Measurements from ENCODE around the gene CERS4. TPM values are rescaled to one million over a fixed set of nuclear protein-coding genes. Genes with fewer than 3 reads are reported as not detected.
A peak's percentile ranks its signal among the peaks of the same experiment; 100 is the strongest.

CERS4 gene
- total and polyA plus RNA-seq, 10 of the 15 experiments (the other 5 are each of a cell fraction or from before 2014, with no cell fraction given) = 0.34 to 62.1 (median 20.7) TPM

- H3K79me2 ChIP-seq (ENCODE audit: control insufficient read depth, insufficient read depth, low read length) = no peaks in the 10 kb centered on the region
- H3K4me2 ChIP-seq (ENCODE audit: control insufficient read depth, insufficient read depth) = no peak overlapping the region
- no peaks in the 10 kb centered on the region for H3K27me3 ChIP-seq (replicated peaks in 1 of 2; ENCODE audit: control insufficient read depth in 2 of 2, insufficient read depth in 2 of 2, low read length in 1 of 2)
- no peak for ATAC-seq
- ChIA-PET POLR2A (no interaction called here), CTCF (interaction anchor here (3.8 kb wide), 1 partner anchor 92 kb away, joined by 42 read pairs; no protein-coding TSS in a partner anchor), SMC1A (ENCODE audit: uncharacterized antibody, unreplicated experiment) (interaction anchor here (0.9 to 2.7 kb wide), 3 partner anchors 26 to 92 kb away, joined by 3 to 17 read pairs (median 9); no protein-coding TSS in a partner anchor), RAD21 (ENCODE audit: unreplicated experiment) (interaction anchor here (1.2 kb wide), 1 partner anchor 306 kb away, joined by 5 read pairs; no protein-coding TSS in a partner anchor)
- in situ Hi-C loops (cut with MboI) = loop anchor here (5.0 to 10.0 kb wide), 3 partner anchors 93 to 306 kb away; partner anchors contain the start of gene TIMM44
- 83% methylated on average over 7 of the region's 7 CpGs for WGBS (ENCODE audit: insufficient coverage, insufficient replicate concordance, low lambda C conversion rate, missing lambda C conversion rate)
- no peak for FAIRE-seq
- H2AFZ ChIP-seq (ENCODE audit: control insufficient read depth, low read depth, low read length) = no peak overlapping the region
- H4K20me1 ChIP-seq (ENCODE audit: control insufficient read depth, insufficient read depth) = no peaks in the 10 kb centered on the region
- H3K9ac ChIP-seq (ENCODE audit: control insufficient read depth, insufficient read depth, low read length) = no peak overlapping the region
- H3K27ac ChIP-seq (ENCODE audit: control insufficient read depth, insufficient read depth) = no peak overlapping the region
- H3K4me3 ChIP-seq = no peak overlapping the region
- no peaks in the 10 kb centered on the region for H3K9me3 ChIP-seq (replicated peaks; ENCODE audit: control insufficient read depth, insufficient read depth, low read length)
- BruUV-seq (replicated peaks) = no TSS peak
- TF ChIP-seq SMARCA5 (IDR thresholded peaks at IDR 0.05) (0 out of 2 replicates have a peak, but pooled peaks have one; percentile 46), POU2F2 (IDR thresholded peaks at IDR 0.05; ENCODE audit: borderline replicate concordance, low read depth, low read length) (no peak)
- peaks cover 0 to 5% of the 10 kb centered on the region in 2 experiments; a peak in 3 of 4 replicates for H3K36me3 ChIP-seq (ENCODE audit: control insufficient read depth in 2 of 2, insufficient read depth in 2 of 2, low read length in 1 of 2)
- no peaks in the 10 kb centered on the region for H3K4me1 ChIP-seq (ENCODE audit: control insufficient read depth, insufficient read depth, low read length)
- no peak for DNase-seq (ENCODE audit: low read depth, low spot score)
- intact Hi-C loops (cut with micrococcal nuclease; ENCODE audit: unreplicated experiment) = loop anchor here (5.0 kb wide), 1 partner anchor 233 kb away; no protein-coding TSS in a partner anchor
Measured at GRCh38 chr19:8250596-8250995, 41.4 kb downstream of the CERS4 start.

- H3K9me3 ChIP-seq (replicated peaks; ENCODE audit: control insufficient read depth, insufficient read depth, low read length) = no peaks in the 10 kb centered on the region
- no peak overlapping the region for H3K4me3 ChIP-seq
- RAD21 ChIA-PET (ENCODE audit: unreplicated experiment) = interaction anchor here (1.2 to 1.8 kb wide), 2 partner anchors 92 to 307 kb away, joined by 5 to 9 read pairs; no protein-coding TSS in a partner anchor
- H3K4me2 ChIP-seq (ENCODE audit: control insufficient read depth, insufficient read depth) = no peak overlapping the region
- FAIRE-seq (no peak), DNase-seq (ENCODE audit: low read depth, low spot score) (no peak), ATAC-seq (no peak)
- BruUV-seq (replicated peaks) = no TSS peak
- H3K79me2 ChIP-seq (ENCODE audit: control insufficient read depth, insufficient read depth, low read length) = no peaks in the 10 kb centered on the region
- H2AFZ ChIP-seq (ENCODE audit: control insufficient read depth, low read depth, low read length) = no peak overlapping the region
- CTCF ChIA-PET = interaction anchor here (0.8 to 3.8 kb wide), 2 partner anchors 93 to 382 kb away, joined by 3 to 42 read pairs; no protein-coding TSS in a partner anchor
- H3K27ac ChIP-seq (ENCODE audit: control insufficient read depth, insufficient read depth) = no peak overlapping the region
- WGBS (ENCODE audit: insufficient coverage, insufficient replicate concordance, low lambda C conversion rate, missing lambda C conversion rate) = 88% methylated on average over 14 of the region's 14 CpGs
- H3K9ac ChIP-seq (ENCODE audit: control insufficient read depth, insufficient read depth, low read length) = no peak overlapping the region
- POLR2A ChIA-PET = interaction anchor here (0.5 to 0.8 kb wide), 2 partner anchors 8 to 74 kb away, joined by 3 to 5 read pairs; no protein-coding TSS in a partner anchor
- H4K20me1 ChIP-seq (ENCODE audit: control insufficient read depth, insufficient read depth) = no peaks in the 10 kb centered on the region
- no peaks in the 10 kb centered on the region for H3K4me1 ChIP-seq (ENCODE audit: control insufficient read depth, insufficient read depth, low read length)
- SMC1A ChIA-PET (ENCODE audit: uncharacterized antibody, unreplicated experiment) = interaction anchor here (0.9 to 2.7 kb wide), 3 partner anchors 26 to 93 kb away, joined by 3 to 17 read pairs (median 9); no protein-coding TSS in a partner anchor
- intact Hi-C loops (cut with micrococcal nuclease; ENCODE audit: unreplicated experiment) = loop anchor here (5.0 kb wide), 1 partner anchor 234 kb away; no protein-coding TSS in a partner anchor
- in situ Hi-C loops (cut with MboI) = loop anchor here (5.0 to 10.0 kb wide), 3 partner anchors 94 to 306 kb away; partner anchors contain the start of gene TIMM44
- H3K36me3 ChIP-seq (ENCODE audit: control insufficient read depth in 2 of 2, insufficient read depth in 2 of 2, low read length in 1 of 2) = peaks cover 3 to 8% of the 10 kb centered on the region in 2 experiments; a peak in 3 of 4 replicates
- no peaks in the 10 kb centered on the region for H3K27me3 ChIP-seq (replicated peaks in 1 of 2; ENCODE audit: control insufficient read depth in 2 of 2, insufficient read depth in 2 of 2, low read length in 1 of 2)
- TF ChIP-seq FOXM1 (IDR thresholded peaks at IDR 0.05; ENCODE audit: low read depth, low read length) (no peak), CBX3 (IDR thresholded peaks at IDR 0.05; ENCODE audit: borderline replicate concordance, low read depth) (no peak), CHD1 (IDR thresholded peaks at IDR 0.05; ENCODE audit: low read depth, low read length) (no peak), YBX1 (IDR thresholded peaks at IDR 0.05) (no peak), POLR2AphosphoS5 (IDR thresholded peaks at IDR 0.05; ENCODE audit: low read length) (no peak), ZBTB11 (CRISPR knock-in tag; IDR thresholded peaks at IDR 0.05) (no peak), MAX (IDR thresholded peaks at IDR 0.05; ENCODE audit: low read depth, low read length) (no peak), SMARCA5 (IDR thresholded peaks at IDR 0.05) (no peak), ELK1 (IDR thresholded peaks at IDR 0.05; ENCODE audit: low read depth, low read length) (no peak), HDAC2 (IDR thresholded peaks at IDR 0.05) (no peak), ZNF274 (IDR thresholded peaks at IDR 0.05; ENCODE audit: insufficient read depth, insufficient read length) (no peak), EED (IDR thresholded peaks at IDR 0.05; ENCODE audit: low read depth) (no peak)
Measured at GRCh38 chr19:8251025-8251472, 41.9 kb downstream of the CERS4 start.
